Keratinocyte (primary cell): ENCODE results near the gene WAC.

Experiments used
- EZH2 ChIP-seq: IDR thresholded peaks from one replicate; pipeline ENCODE4 v1.6.1; 2012; ENCODE audit warnings: inconsistent platforms, mild to moderate bottlenecking, low read length, moderate library complexity
- TF ChIP-seq, protein P1 (sequence below), 3 experiments: IDR thresholded peaks in 1 of 3; conservative IDR thresholded peaks in 1 of 3; optimal IDR thresholded peaks in 1 of 3; 2 replicates in 2 of 3; 3 replicates in 1 of 3; pipeline versions ENCODE3 to v1.5.1; 2011; ENCODE audit warnings: low read length in 3 of 3, mild to moderate bottlenecking in 3 of 3, moderate library complexity in 2 of 3, control low read depth in 1 of 3, inconsistent platforms in 1 of 3; ENCODE audit not compliant: insufficient read depth in 2 of 3; ENCODE audit errors: extremely low read depth in 1 of 3

DNA sequence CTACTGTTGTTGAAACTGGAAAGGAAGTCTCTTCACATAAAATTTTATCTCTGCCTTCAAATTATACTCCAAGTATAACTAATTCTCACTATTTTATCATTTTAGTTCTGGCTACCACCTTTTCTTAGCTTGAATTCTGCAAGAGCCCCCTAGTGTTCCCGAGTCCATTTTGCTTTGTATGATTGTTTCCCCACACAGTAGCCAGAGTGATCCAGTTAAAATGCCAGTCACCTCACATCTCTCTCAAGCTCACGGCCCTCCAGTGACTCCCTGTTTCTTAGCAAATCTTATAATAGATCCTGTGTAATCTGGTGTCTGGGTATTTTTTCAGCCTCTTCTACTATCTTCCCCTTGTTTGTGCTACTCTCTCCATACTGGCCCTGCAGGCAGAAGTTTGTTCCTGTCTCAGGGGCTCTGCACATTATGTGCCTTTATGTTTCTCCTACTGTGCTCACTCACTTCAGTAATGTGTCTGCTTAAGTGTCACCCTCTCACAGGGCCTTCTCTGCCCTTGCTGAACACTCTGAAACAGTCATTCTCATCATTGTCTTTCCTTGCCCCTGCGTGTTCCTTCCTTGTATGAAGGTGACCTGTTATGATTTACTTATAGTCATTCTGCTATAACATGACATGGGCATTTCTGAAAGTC is 8.9 kb downstream of the WAC start:
- TF ChIP-seq EZH2, result no peak
- TF ChIP-seq, protein P1, sequence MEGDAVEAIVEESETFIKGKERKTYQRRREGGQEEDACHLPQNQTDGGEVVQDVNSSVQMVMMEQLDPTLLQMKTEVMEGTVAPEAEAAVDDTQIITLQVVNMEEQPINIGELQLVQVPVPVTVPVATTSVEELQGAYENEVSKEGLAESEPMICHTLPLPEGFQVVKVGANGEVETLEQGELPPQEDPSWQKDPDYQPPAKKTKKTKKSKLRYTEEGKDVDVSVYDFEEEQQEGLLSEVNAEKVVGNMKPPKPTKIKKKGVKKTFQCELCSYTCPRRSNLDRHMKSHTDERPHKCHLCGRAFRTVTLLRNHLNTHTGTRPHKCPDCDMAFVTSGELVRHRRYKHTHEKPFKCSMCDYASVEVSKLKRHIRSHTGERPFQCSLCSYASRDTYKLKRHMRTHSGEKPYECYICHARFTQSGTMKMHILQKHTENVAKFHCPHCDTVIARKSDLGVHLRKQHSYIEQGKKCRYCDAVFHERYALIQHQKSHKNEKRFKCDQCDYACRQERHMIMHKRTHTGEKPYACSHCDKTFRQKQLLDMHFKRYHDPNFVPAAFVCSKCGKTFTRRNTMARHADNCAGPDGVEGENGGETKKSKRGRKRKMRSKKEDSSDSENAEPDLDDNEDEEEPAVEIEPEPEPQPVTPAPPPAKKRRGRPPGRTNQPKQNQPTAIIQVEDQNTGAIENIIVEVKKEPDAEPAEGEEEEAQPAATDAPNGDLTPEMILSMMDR (optimal IDR thresholded peaks at IDR 0.05 in 1 of 3, IDR thresholded peaks at IDR 0.05 in 1 of 3, conservative IDR thresholded peaks at IDR 0.05 in 1 of 3; ENCODE audit: extremely low read depth in 1 of 3, insufficient read depth in 2 of 3, low read length in 3 of 3), result no peak
